ENCODE measurements around the gene CLSTN2.

GRCh38 chr3:140014831-140015495, 80.0 kb downstream of the CLSTN2 start:
- TF ChIP-seq, protein P1, sequence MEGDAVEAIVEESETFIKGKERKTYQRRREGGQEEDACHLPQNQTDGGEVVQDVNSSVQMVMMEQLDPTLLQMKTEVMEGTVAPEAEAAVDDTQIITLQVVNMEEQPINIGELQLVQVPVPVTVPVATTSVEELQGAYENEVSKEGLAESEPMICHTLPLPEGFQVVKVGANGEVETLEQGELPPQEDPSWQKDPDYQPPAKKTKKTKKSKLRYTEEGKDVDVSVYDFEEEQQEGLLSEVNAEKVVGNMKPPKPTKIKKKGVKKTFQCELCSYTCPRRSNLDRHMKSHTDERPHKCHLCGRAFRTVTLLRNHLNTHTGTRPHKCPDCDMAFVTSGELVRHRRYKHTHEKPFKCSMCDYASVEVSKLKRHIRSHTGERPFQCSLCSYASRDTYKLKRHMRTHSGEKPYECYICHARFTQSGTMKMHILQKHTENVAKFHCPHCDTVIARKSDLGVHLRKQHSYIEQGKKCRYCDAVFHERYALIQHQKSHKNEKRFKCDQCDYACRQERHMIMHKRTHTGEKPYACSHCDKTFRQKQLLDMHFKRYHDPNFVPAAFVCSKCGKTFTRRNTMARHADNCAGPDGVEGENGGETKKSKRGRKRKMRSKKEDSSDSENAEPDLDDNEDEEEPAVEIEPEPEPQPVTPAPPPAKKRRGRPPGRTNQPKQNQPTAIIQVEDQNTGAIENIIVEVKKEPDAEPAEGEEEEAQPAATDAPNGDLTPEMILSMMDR (conservative IDR thresholded peaks at IDR 0.05 in 1 of 2, IDR thresholded peaks at IDR 0.05 in 1 of 2; ENCODE audit: extremely low read depth in 1 of 2, insufficient read depth in 1 of 2, low read depth in 1 of 2, low read length in 2 of 2) = no peak
- TF ChIP-seq EZH2 (IDR thresholded peaks at IDR 0.05; ENCODE audit: borderline replicate concordance, low read length) = no peak
